GM03348 (cell line): ENCODE data around the gene GALNT12.

ENCODE experiments used
- DNase-seq: peaks from one replicate; pipeline ENCODE4 v3.0.0; 2012; ENCODE audit warnings: low spot score

The GALNT12 gene

DNA sequence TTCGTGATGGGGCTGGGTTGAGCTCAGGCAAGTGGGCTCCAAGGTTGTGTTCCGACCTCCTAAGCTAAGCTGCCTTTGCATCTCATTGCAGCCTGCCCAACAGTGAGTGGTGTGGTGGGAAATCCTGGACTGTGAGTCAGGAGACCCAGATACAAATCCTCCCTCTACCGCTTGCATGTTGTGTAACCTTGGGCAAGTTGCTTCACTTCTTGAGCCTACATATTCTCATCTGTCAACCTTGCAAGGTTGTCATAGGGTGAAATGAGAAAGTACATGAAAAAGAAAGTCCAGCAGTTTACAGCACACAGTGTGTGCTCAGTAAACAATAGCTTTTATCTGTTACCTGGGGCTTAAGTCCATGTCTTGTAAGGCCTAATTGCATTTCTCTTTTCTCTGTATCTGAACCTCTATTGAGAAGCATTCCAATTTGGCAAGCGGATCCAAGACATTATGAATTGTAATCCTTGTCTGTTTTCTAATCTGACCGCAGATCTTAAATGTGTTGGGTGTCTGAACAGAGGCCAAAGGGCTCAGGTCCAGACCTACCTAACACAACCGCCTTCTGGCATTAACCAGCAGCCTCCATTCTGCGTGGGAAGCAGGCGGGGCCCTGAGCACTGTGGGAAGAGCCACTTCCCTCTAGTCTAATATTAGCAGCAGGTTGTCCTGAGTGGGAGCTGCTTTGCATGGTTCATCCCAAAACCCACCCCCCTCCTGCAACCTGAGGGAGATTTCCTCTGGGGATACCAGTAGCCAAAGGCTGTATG, 1.8 kb upstream of the GALNT12 start:
- peak; percentile 62 for DNase-seq

DNA sequence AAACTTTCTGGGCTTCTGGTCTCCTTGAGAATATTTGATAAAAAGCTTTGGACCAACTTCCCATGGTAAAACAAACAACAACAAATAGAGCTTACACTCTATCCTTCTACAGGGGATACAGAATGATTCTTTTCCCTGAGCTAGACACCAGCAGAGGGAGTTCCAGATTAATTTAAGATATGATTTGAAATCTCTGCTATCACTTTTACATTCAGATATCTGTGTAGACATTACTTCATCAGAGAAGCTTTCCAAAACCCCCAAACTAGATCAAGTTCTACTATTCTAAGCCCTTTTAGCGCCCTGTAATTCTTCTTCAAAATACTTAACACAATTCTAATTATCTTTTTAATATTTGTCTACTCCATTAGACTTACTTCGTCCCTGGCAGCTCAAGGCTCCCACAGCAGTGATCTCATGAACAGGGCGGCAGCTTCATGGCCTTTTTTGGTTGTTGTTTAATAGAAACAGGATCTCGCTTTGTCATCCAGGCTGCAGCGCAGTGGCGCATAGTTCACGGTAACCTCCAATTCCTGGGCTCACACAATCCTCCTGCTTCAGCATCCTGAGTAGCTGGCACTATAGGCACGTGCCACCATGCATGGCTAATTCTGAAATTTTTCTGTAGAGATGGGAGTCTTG, 955 bp upstream of the GALNT12 start:
- DNase-seq, result peak; percentile 41

DNA sequence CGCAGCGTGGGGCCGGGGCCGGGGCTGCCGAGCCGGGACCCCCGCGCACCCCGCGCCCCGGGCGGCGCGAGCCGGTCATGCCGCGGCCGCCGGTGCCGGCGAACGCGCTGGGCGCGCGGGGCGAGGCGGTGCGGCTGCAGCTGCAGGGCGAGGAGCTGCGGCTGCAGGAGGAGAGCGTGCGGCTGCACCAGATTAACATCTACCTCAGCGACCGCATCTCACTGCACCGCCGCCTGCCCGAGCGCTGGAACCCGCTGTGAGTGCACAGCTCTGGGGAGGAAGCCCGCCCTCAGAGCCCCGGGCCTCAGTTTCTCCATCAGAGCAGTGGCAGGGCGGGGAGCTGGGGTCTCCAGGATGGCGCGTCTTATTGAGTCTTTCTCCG, 335 bp downstream of the GALNT12 start:
- DNase-seq, result peak; percentile 56

DNA sequence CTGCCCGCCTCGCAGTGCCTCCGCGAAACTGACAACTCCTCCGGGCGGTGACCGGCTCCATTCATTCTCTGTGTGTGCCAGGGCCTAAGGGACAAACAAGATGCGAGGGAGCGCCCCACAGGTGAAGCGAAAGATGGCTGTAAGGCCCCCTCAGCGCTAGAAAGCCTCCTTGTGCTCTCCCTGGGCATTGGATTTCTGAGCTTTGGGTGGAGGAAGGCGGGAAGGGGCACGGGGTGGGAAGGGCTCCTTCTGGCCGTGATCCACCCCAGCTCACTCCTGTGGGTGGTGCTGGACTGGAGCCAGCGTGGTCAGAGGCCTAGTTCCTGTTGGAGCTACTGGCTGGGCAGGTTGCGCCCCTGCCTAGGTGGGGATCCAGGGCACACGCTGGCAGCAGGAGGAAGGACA, 943 bp downstream of the GALNT12 start:
- no peak for DNase-seq

DNA sequence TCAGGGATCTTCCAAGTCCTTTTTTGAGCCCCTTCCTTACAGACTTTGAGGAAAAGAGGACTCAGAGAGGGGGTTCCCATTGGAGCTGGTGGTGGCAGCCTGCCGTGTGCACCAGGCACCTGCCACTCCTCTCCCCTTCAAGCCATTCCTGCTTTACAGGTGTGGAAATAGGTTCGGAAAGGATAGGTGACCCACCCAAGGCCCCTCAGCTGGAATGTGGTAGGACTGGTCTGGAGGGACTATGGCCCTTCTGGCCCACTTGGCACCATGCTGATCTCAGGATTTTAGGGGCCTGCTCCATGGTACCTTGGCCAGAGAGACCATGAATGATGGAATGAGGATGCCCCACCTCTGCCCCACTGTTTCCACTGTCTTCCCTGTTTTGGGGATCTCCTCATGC, 1.4 kb downstream of the GALNT12 start:
- DNase-seq, result no peak

DNA sequence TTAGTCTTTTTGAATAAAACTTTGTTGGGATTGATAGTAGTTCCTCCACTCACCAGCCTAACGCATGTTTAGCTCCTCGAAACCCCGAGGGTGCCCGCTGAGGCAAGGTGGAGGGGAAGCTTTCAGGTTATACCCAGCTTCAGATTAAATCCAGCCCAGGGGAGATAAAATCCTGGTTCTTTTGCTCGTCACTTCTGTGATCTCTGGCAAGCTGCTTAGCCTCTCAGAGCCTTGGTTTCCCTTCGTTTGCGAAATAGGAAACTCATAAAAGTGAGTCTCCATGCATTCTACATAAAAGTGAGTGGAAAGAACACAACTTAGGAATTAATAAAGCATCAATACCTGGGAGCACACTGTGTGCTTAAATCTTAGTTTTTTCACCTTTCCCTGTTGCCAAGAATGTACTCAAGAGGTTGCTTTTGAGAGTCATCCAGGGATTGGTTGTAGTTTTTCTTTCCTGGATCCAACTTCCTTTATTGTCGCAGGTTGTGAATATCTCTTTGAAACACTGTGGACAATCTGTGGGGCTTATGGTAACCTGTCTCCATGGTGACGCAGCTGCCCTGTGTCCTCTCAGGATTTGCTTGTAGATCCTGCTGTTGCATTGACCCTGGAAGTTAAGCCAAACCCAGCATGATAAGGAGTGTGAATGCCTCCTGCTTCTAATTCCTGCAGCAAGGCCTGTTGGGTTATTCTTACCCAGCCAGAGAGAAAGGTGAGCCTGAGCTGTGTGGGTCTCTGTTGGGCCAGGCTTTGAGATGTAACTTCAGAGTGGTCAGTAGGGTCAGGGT, 2.0 kb downstream of the GALNT12 start:
- DNase-seq, result no peak

DNA sequence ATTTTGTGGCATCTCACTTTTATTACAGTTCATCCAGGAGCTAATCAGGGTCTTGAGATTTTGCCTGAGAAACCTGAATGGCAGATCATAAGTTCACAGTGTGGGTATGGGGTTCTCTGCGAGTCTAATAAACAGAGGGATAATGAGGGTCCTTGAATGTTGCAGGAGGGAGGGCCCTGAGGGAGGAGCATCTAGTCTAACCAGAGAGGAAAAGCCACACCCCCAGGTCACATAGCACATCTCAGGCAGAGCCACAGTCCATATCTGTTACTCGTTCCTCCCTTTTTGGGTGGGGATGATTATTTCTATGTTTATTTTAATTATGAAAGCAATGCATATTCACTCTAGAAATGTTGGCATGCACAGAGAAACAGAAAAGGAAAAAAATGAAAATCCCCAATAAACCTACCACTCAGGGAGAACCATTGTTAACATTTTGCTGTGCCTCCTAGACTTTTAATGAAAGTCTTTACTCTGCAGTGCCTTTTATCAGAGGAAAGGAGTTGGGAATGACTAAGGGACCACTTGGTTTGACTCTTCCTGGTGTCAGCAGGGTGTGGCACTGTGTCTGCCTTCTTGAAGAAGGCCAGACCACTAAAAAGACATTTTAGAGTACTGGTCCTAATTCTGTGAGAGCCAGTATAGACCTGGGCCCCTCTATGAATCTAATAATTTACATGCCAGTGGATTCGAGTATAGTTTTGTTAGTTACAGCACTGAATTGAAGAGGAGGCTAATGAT, 2.8 kb downstream of the GALNT12 start:
- no peak for DNase-seq

DNA sequence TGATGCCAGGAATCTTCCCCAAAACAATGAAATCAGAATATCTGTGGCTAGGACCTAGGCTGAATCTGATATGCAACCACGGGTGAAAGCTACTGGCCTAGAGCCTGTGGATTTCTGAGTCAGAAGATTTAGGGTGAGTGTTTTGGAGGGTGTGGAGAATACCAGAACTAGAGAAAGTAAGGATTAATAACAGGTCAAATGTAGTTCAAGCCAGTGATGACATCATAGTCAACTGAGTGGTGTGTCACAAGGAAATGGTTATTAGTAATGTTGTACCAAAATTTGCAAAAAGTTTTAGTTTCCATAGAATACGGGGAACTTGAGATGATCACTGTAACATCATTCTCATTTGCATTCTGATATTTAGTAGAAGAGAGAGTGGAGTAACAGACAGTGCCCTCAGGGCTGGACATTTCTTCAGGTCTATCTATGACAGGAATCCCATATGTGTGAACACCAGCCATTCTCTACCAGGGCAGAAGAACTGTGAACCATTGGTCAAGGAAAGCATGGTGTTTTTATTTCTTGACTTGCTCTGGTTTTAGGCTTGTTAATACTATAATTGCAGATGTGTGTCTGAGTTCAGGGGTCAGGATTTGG, 3.7 kb downstream of the GALNT12 start:
- peak; percentile 88 for DNase-seq

DNA sequence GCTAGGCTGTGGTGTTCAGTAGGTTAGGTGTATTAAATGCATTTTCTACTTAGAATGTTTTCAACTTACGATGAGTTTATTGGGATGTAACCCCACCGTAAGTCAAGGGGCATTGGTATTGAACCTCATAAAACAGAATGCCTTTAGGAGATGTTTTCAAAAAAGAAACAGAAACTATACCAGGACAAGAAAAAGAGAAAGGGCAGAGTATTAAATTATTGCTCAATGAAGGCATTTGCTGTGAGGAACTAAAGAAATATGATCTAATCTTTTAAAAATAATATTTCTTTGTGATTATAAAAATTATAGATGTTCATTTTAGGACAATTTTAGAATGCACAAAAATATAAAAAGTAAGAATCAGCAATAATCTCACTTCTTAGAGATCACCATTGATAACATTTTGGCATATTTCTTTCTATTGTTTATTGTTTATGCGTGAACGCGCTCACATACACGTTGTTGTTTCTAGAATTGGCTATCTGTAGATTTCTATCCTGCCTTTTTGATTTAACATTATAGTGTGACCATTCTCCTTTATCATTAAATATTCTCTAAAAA, 8.0 kb downstream of the GALNT12 start:
- DNase-seq, result no peak

DNA sequence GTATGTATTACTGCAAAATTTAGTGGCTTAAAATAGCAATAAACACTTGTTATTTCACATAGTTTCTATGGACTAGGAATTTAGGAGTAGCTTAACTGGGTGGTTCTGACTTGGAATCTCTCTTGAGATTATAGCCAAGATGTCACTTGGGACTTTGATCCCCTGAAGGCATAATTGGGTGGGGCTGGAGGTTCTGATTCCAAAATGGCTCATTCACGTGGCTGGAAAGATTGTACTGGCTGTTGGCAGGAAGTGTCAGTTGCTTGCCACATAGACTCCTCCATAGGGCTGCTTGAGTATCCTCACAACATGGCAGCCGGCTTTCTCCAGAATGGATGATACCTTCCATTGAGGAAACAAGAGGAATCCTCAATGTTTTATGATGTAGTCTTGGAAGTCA, 11.3 kb downstream of the GALNT12 start:
- DNase-seq, result no peak

DNA sequence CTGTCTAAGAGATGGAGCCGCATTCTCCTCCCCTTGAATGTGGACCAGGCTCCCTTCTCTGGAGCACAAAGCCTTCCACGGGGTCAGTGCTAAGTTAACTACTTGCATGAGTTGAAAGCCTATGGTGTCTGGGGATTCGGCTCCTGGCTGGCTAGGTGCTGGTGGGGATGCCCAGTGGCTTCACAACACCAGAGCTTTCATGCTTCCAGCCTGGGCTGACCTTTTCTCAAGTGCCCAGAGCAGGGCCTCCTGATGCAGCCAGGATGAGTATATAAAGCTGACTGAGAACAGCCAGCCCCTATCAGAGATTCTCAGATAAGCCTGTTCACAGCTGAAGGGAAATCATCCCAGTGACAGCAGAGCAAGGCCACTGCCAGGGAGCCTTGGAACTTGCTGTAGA, 11.8 kb downstream of the GALNT12 start:
- no peak for DNase-seq

DNA sequence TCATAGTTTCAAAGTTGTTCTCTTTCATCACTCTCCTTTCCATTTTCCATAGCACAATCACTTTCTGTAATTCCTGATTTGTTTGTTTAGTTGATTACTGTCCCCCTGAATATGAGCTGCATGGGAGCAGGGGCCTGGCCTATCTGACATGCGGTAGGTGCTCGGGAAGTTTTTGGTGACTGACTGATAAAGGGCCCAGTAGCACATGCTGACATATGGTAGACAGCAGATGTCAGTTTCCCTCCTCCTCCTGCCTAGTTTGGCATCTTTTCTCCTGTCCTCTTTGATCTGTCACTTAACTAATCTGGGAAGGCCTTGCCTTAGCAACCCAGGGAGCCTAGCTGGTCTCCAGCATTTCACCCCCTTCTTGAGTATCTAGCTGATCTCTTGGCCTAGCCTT, 14.4 kb downstream of the GALNT12 start:
- DNase-seq, result no peak

DNA sequence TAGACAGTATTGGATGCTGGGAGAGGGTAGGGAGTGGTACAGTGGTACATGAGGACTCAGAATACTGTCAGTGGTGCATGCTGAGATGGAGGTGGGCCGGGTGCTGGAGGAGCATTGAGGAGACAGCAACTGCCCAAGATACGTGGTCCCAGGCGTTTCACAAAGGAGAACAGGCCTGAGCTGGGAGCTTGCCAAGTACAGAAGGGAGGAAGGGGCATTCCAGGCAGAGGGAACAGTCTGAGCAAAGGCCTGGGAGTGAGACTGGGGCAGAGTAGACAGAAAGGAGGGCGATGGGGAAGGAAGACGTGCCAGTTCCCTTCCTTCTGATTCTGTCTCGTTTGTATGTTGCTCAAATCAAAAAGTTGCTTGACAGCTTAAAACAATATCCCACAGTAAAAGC, 15.2 kb downstream of the GALNT12 start:
- no peak for DNase-seq

DNA sequence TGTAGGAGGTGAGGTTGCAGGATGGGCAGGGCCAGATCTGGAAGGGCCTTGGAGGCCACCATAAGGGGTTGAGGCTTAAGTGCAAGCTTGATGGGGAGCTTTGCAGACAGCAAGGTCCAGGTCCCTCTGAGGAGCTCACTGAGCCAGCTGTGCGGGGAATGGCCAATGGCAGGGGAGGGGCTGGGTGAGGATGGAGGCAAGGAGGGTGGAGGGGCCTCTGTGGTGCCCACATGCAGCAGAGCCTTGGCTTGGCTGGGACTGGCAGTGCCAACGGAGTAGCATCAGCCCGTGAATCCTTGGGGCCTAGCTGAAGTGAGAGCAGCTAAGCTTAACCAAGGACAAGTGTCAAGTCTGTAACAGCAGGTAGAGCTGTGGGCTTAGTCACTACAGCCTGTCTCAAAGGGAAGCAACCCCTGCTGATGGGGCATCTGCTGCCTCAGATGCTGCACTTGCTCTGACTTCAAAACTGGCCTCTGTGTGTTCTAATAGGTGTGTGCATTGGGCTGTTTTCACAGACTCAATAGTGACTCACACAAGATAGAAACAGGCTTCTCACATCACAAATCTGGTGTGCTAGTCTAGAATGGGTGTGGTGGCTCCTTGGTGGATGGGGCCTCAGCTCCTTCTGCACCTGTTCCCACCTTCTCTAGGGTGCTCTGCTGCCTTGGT, 16.3 kb downstream of the GALNT12 start:
- DNase-seq, result no peak

DNA sequence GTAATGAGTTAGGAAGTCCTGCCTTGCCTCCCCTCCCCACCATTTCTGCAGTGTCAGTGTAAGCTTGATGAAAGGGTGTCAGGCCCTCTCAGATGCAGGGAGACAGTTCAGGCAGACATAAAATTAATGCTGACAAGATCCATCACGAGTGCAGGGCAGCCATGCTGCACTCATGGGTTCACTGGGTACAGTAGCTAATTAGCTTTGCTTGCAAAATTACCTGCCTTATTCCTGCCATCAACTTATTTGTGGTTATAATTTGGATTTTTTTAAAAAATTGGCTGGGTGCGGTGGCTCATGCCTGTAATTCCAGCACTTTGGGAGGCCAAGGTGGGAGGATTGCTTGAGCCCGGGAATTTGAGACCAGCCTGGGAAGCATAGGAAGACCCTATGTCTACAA, 17.9 kb downstream of the GALNT12 start:
- no peak for DNase-seq

DNA sequence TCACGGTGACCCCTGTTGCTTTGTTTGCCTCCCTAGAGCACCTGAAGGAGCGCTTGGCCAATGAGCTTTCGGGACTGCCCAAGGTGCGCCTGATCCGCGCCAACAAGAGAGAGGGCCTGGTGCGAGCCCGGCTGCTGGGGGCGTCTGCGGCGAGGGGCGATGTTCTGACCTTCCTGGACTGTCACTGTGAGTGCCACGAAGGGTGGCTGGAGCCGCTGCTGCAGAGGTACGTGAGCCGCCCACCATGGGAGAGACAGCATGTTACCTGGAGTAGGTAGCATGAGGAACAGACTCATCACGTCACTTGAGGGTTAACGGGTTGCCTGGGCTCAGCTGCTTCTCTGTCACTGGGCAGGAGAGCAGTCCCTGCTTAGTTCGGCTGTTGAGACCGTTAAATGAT, 19.2 kb downstream of the GALNT12 start:
- DNase-seq, result no peak

DNA sequence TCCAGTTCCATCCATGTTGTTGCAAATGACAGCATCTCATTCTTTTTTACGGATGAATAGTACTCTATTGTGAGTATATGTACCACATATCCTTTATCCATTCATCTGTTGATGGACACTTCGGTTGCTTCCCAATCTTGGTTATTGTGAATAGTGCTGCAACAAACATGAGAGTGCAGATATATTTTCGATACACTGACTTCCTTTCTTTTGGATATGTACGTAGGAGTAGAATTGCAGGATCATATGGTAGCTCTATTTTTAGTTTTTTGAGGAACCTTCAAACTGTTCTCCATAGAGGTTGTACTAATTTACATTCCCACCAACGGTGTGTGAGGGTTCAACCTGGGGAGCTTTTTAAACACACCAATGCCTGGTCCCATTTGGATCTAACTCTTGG, 22.3 kb downstream of the GALNT12 start:
- no peak for DNase-seq

DNA sequence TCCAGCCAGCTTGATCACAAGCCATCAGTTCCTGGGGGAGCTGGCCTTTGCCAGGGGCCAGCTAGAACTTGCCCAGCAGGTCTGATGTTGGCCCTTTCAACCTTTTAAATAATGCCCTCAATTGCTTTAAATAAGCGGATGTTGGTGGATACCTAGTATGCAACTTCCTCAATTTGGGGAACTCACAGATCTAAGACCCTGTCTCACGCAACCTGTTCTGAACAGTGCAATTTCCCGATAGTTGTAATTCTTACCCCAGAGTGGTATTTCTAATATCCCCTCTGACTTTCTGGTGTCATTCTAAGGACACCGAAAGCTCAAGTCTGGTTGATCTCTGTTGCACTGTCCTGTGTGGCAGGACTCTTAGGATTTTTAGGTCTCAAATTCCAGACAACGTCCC, 23.1 kb downstream of the GALNT12 start:
- no peak for DNase-seq

DNA sequence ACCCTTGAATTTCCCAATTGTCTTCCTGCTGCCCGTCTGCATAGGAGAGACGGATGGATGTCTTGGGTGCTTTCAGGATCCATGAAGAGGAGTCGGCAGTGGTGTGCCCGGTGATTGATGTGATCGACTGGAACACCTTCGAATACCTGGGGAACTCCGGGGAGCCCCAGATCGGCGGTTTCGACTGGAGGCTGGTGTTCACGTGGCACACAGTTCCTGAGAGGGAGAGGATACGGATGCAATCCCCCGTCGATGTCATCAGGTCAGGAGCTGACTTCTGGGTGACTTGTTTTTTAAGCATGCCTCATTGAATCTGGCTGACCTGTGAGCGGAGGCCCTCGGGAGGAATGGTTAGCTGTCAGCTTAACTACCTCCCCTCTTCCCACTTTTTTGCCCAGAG, 24.2 kb downstream of the GALNT12 start:
- DNase-seq, result no peak

DNA sequence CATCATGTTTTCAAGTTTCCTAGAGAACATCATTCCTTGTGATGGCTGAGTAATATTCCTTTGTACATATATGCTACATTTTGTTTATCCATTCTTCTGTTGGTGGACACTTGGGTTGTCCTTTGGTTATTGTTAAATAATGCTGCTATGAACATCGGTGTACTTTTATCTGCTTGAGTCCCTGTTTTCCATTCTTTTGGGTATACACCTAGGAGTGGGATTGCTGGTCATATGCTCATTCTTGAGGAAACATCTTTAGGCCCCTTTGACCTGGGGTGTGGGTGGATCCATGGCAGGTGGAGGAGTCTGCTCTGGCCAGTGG, 25.3 kb downstream of the GALNT12 start:
- no peak for DNase-seq
